Measurements from ENCODE around the gene PCNX2. TPM values are rescaled to one million over a fixed set of nuclear protein-coding genes. Genes with fewer than 3 reads are reported as not detected.

Gene PCNX2
- total and polyA plus RNA-seq, 2 donors (not counting 3 experiments of a cell fraction or from before 2014, with no cell fraction given): 6.6 to 11.0 TPM

DNA sequence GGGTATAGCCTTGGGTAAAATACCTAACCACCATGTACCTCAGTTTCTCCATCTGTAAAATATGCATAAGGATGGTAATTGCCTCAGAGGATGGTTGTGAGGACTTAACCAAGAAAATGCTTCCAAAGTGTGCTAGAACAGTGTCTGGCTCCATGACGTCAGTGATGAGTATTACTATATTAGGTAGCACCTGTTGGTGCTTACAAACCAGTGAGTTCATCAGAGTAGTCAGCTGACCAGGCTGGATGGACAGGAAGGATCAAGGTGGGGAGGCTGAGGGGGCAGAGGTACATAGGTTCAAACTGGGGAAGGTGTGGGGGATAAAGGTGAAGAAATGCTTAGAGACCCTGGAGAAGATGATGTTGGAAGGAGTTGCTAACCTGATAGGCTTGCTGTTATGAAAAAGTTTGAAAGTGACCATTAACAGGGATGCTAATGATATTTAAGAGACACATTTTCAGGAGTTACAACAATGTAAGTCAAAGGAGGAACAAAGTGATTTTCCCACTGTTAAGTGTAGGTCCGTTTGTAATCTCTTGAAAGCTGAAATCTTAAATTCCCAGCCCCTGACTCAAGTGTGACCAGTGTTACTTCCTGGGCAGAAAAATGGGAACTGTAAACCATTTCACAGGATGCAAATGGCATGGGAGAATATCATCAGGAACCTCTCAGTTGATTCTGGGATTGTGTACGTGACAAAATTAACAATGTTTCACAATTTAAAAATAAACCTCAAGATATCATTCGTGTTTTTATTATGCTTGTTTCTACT lies 340.7 kb downstream of the PCNX2 start:
- Histone ChIP-seq H3K9me1 (replicated peaks; ENCODE audit: control insufficient read depth, extremely low read depth, insufficient read depth, low read length) (no peaks in the 10 kb centered on the region), H3K9me3 (replicated peaks; ENCODE audit: control insufficient read depth, insufficient read depth, low read length) (no peaks in the 10 kb centered on the region)

More for the DNA sequence above, 340.7 kb downstream of the PCNX2 start:
- TF ChIP-seq, protein P1, sequence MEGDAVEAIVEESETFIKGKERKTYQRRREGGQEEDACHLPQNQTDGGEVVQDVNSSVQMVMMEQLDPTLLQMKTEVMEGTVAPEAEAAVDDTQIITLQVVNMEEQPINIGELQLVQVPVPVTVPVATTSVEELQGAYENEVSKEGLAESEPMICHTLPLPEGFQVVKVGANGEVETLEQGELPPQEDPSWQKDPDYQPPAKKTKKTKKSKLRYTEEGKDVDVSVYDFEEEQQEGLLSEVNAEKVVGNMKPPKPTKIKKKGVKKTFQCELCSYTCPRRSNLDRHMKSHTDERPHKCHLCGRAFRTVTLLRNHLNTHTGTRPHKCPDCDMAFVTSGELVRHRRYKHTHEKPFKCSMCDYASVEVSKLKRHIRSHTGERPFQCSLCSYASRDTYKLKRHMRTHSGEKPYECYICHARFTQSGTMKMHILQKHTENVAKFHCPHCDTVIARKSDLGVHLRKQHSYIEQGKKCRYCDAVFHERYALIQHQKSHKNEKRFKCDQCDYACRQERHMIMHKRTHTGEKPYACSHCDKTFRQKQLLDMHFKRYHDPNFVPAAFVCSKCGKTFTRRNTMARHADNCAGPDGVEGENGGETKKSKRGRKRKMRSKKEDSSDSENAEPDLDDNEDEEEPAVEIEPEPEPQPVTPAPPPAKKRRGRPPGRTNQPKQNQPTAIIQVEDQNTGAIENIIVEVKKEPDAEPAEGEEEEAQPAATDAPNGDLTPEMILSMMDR (IDR thresholded peaks at IDR 0.05; ENCODE audit: extremely low read depth in 1 of 2, insufficient read depth in 1 of 2, low read depth in 1 of 2, low read length in 2 of 2): no peak
- TF ChIP-seq, protein P2, sequence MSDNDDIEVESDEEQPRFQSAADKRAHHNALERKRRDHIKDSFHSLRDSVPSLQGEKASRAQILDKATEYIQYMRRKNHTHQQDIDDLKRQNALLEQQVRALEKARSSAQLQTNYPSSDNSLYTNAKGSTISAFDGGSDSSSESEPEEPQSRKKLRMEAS (IDR thresholded peaks at IDR 0.05; ENCODE audit: insufficient read depth, insufficient read length): no peak
- TF ChIP-seq JUN (IDR thresholded peaks at IDR 0.05; ENCODE audit: borderline replicate concordance, insufficient read depth, insufficient read length, low read depth) (no peak), FOS (IDR thresholded peaks at IDR 0.05; ENCODE audit: borderline replicate concordance, insufficient read depth, low read length) (peak; percentile 37)
- Histone ChIP-seq H4K20me1 (replicated peaks; ENCODE audit: control insufficient read depth, extremely low read depth, insufficient read depth, low read length) (no peaks in the 10 kb centered on the region), H3K9ac (replicated peaks; ENCODE audit: extremely low read depth, insufficient read depth, low read length) (no peak overlapping the region), H3K4me1 (ENCODE audit: control insufficient read depth, extremely low read depth, insufficient read depth, low read length) (peaks cover 10% of the 10 kb centered on the region), H3K4me2 (ENCODE audit: insufficient read depth, low read length) (no peak overlapping the region), H3K27me3 (ENCODE audit: control insufficient read depth in 2 of 2, insufficient read depth in 2 of 2, low read length in 2 of 2) (no peaks in the 10 kb centered on the region), H3K4me3 (replicated peaks in 1 of 3; ENCODE audit: insufficient read depth in 1 of 3, low read depth in 1 of 3, low read length in 3 of 3) (no peak overlapping the region), H3K27ac (ENCODE audit: insufficient read depth, low read depth, low read length) (no peak overlapping the region), H3K36me3 (ENCODE audit: control insufficient read depth in 2 of 2, extremely low read depth in 1 of 2, insufficient read depth in 2 of 2, low read length in 2 of 2) (peaks cover 0 to 9% of the 10 kb centered on the region in 2 experiments), H3K79me2 (ENCODE audit: control insufficient read depth, insufficient read depth, low read length) (no peaks in the 10 kb centered on the region), H2AFZ (ENCODE audit: low read depth, low read length) (no peak overlapping the region)
- dilution Hi-C loops (cut with MboI; ENCODE audit: extremely low pct_ligation_motif_present, low sequenced_read_pairs): no loop called here
- FAIRE-seq (peak; percentile 78), DNase-seq (ENCODE audit: low read depth, low spot score) (peak; percentile 49)
- POLR2A ChIA-PET: no interaction called here
- intact Hi-C loops (cut with micrococcal nuclease): loop anchor here (5.0 kb wide), 4 partner anchors 147 to 1352 kb away; partner anchors contain the start of gene MAP10
- no TSS peak for BruUV-seq (replicated peaks)
- CTCF ChIA-PET: no interaction called here
